Activated T-cell treated with anti-CD3 and anti-CD28 coated beads for 24 hours (primary cell): Measurements from ENCODE around the gene TMEM218.

ENCODE experiments used
- DNase-seq: peaks from one replicate; pipeline ENCODE4 v3.0.0-alpha.2; 2020; ENCODE audit warnings: low read depth

The TMEM218 gene

GRCh38 chr11:125111343-125112207 lies at the start of gene TMEM218:
Gene TMEM218, minus strand, starts transcription at chr11:125111626. Its CDS starts 9,385 bp downstream, at chr11:125102241.
- peak; percentile 97 for DNase-seq

GRCh38 chr11:125157953-125158680 lies 46.7 kb upstream of the TMEM218 start:
- no peak for DNase-seq

- no peak for DNase-seq
Measured at GRCh38 chr11:125157118-125157733, 45.8 kb upstream of the TMEM218 start.

GRCh38 chr11:125156346-125157117 lies 45.1 kb upstream of the TMEM218 start:
- DNase-seq: no peak

GRCh38 chr11:125155767-125156166 lies 44.3 kb upstream of the TMEM218 start:
- DNase-seq: no peak

- no peak for DNase-seq
Measured at GRCh38 chr11:125155100-125155444, 43.6 kb upstream of the TMEM218 start.

- DNase-seq: no peak
Measured at GRCh38 chr11:125154378-125155099, 43.1 kb upstream of the TMEM218 start.

GRCh38 chr11:125153837-125154236 lies 42.4 kb upstream of the TMEM218 start:
- no peak for DNase-seq

- no peak for DNase-seq
Measured at GRCh38 chr11:125148743-125149142, 37.3 kb upstream of the TMEM218 start.

GRCh38 chr11:125148011-125148410 lies 36.6 kb upstream of the TMEM218 start:
- DNase-seq: no peak

- no peak for DNase-seq
Measured at GRCh38 chr11:125147280-125147679, 35.9 kb upstream of the TMEM218 start.

- DNase-seq: no peak
Measured at GRCh38 chr11:125146232-125146631, 34.8 kb upstream of the TMEM218 start.

- DNase-seq: peak; percentile 43
Measured at GRCh38 chr11:125141686-125142535, 30.5 kb upstream of the TMEM218 start.

GRCh38 chr11:125141178-125141577 lies 29.8 kb upstream of the TMEM218 start:
- DNase-seq: no peak

- DNase-seq: no peak
Measured at GRCh38 chr11:125140233-125140632, 28.8 kb upstream of the TMEM218 start.

GRCh38 chr11:125139778-125140177 lies 28.4 kb upstream of the TMEM218 start:
- no peak for DNase-seq

- DNase-seq: no peak
Measured at GRCh38 chr11:125138966-125139365, 27.5 kb upstream of the TMEM218 start.

GRCh38 chr11:125136001-125136400 lies 24.6 kb upstream of the TMEM218 start:
- no peak for DNase-seq

GRCh38 chr11:125132596-125132995 lies 21.2 kb upstream of the TMEM218 start:
- DNase-seq: no peak

- DNase-seq: no peak
Measured at GRCh38 chr11:125132071-125132470, 20.6 kb upstream of the TMEM218 start.
